WTC11 (cell line): ENCODE measurements around the gene HORMAD1.

Source experiments
- CREB1 ChIP-seq: sonication (generic); formaldehyde crosslinking; IDR thresholded peaks from 2 replicates; pipeline ENCODE4 v1.8.0; 2023; ENCODE audit warnings: mild to moderate bottlenecking, missing genetic modification reagents
- CTCF ChIP-seq: fragments of 200-600 bp; IDR thresholded peaks from 2 replicates; pipeline ENCODE4 v1.8.0; 2022; ENCODE audit warnings: antibody characterized with exemption
- ETV6 ChIP-seq: sonication (generic); formaldehyde crosslinking; IDR thresholded peaks from 2 replicates; pipeline ENCODE4 v1.8.1; 2022; ENCODE audit warnings: mild to moderate bottlenecking, missing genetic modification reagents
- NR2C2 ChIP-seq: sonication (generic); formaldehyde crosslinking; IDR thresholded peaks from 2 replicates; pipeline ENCODE4 v1.8.0; 2022; ENCODE audit warnings: mild to moderate bottlenecking, missing genetic modification reagents
- SP1 ChIP-seq: sonication (generic); formaldehyde crosslinking; conservative IDR thresholded peaks from 2 replicates; pipeline ENCODE4 v1.8.1; 2022; ENCODE audit warnings: missing genetic modification reagents
- TEAD4 ChIP-seq: sonication (generic); formaldehyde crosslinking; IDR thresholded peaks from 2 replicates; pipeline ENCODE4 v1.8.0; 2022; ENCODE audit warnings: mild to moderate bottlenecking, missing genetic modification reagents
- ZBTB43 ChIP-seq: sonication (generic); formaldehyde crosslinking; IDR thresholded peaks from 2 replicates; pipeline ENCODE4 v1.8.1; 2023; ENCODE audit warnings: mild to moderate bottlenecking, missing genetic modification reagents
- TF ChIP-seq, protein P1 (sequence below): sonication (generic); formaldehyde crosslinking; IDR thresholded peaks from 2 replicates; pipeline ENCODE4 v1.8.1; 2023; ENCODE audit warnings: mild to moderate bottlenecking, missing genetic modification reagents, moderate library complexity
- TF ChIP-seq, protein P2 (sequence below): sonication (generic); formaldehyde crosslinking; IDR thresholded peaks from 2 replicates; pipeline ENCODE4 v1.8.1; 2022; ENCODE audit warnings: low read depth, missing genetic modification reagents, borderline replicate concordance
- TF ChIP-seq, protein P3 (sequence below): sonication (generic); formaldehyde crosslinking; IDR thresholded peaks from 2 replicates; pipeline ENCODE4 v1.8.0; 2022; ENCODE audit warnings: missing genetic modification reagents

GRCh38 chr1:150720703-150721102 lies at the start of gene HORMAD1:
- TF ChIP-seq ETV6 (CRISPR knock-in tag) (no peak), NR2C2 (no peak), ZBTB43 (CRISPR knock-in tag) (no peak), SP1 (CRISPR knock-in tag) (no peak), TEAD4 (CRISPR knock-in tag) (no peak), CTCF (no peak), CREB1 (CRISPR knock-in tag) (no peak)
- TF ChIP-seq, protein P1, sequence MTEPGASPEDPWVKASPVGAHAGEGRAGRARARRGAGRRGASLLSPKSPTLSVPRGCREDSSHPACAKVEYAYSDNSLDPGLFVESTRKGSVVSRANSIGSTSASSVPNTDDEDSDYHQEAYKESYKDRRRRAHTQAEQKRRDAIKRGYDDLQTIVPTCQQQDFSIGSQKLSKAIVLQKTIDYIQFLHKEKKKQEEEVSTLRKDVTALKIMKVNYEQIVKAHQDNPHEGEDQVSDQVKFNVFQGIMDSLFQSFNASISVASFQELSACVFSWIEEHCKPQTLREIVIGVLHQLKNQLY (CRISPR knock-in tag), result no peak
- TF ChIP-seq, protein P2, sequence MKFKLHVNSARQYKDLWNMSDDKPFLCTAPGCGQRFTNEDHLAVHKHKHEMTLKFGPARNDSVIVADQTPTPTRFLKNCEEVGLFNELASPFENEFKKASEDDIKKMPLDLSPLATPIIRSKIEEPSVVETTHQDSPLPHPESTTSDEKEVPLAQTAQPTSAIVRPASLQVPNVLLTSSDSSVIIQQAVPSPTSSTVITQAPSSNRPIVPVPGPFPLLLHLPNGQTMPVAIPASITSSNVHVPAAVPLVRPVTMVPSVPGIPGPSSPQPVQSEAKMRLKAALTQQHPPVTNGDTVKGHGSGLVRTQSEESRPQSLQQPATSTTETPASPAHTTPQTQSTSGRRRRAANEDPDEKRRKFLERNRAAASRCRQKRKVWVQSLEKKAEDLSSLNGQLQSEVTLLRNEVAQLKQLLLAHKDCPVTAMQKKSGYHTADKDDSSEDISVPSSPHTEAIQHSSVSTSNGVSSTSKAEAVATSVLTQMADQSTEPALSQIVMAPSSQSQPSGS (CRISPR knock-in tag), result no peak
- TF ChIP-seq, protein P3, sequence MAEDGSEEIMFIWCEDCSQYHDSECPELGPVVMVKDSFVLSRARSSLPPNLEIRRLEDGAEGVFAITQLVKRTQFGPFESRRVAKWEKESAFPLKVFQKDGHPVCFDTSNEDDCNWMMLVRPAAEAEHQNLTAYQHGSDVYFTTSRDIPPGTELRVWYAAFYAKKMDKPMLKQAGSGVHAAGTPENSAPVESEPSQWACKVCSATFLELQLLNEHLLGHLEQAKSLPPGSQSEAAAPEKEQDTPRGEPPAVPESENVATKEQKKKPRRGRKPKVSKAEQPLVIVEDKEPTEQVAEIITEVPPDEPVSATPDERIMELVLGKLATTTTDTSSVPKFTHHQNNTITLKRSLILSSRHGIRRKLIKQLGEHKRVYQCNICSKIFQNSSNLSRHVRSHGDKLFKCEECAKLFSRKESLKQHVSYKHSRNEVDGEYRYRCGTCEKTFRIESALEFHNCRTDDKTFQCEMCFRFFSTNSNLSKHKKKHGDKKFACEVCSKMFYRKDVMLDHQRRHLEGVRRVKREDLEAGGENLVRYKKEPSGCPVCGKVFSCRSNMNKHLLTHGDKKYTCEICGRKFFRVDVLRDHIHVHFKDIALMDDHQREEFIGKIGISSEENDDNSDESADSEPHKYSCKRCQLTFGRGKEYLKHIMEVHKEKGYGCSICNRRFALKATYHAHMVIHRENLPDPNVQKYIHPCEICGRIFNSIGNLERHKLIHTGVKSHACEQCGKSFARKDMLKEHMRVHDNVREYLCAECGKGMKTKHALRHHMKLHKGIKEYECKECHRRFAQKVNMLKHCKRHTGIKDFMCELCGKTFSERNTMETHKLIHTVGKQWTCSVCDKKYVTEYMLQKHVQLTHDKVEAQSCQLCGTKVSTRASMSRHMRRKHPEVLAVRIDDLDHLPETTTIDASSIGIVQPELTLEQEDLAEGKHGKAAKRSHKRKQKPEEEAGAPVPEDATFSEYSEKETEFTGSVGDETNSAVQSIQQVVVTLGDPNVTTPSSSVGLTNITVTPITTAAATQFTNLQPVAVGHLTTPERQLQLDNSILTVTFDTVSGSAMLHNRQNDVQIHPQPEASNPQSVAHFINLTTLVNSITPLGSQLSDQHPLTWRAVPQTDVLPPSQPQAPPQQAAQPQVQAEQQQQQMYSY (CRISPR knock-in tag), result no peak
